Neural cell (in vitro differentiated cells): ENCODE results near the gene SS18. TPM values are rescaled to one million over a fixed set of nuclear protein-coding genes. Genes with fewer than 3 reads are reported as not detected.

Experiments used
- H2AFZ ChIP-seq: fragments of 200-600, 300-800 bp; sonication (generic), shearing (Covaris generic); 2 replicates; pipeline ENCODE4 v1.6.0; 2014; ENCODE audit warnings: low read depth, mild to moderate bottlenecking, antibody characterized with exemption, low read length, moderate library complexity
- H3F3A ChIP-seq: fragments of 200-600 bp; shearing (Covaris generic); 2 replicates; pipeline ENCODE4 v1.6.1; 2016; ENCODE audit warnings: mild to moderate bottlenecking, moderate library complexity, mixed read lengths, antibody characterized with exemption, low read length; ENCODE audit not compliant: insufficient read depth, poor library complexity, severe bottlenecking
- H3K27ac ChIP-seq: fragments of 200-600, 300-800 bp; sonication (generic), shearing (Covaris generic); 2 replicates; pipeline ENCODE4 v1.5.1; 2014; ENCODE audit warnings: mild to moderate bottlenecking, low read length, moderate library complexity
- H3K27me3 ChIP-seq: fragments of 300-800, 200-600 bp; sonication (generic), shearing (Covaris generic); 2 replicates; pipeline ENCODE4 v1.6.0; 2014; ENCODE audit warnings: mild to moderate bottlenecking, low read depth, low read length, moderate library complexity; ENCODE audit not compliant: insufficient read depth
- H3K36me3 ChIP-seq: fragments of 300-800, 200-600 bp; sonication (generic), shearing (Covaris generic); 2 replicates; pipeline ENCODE4 v1.5.1; 2014; ENCODE audit warnings: mild to moderate bottlenecking, antibody characterized with exemption, low read length, moderate library complexity; ENCODE audit not compliant: insufficient read depth
- H3K4me2 ChIP-seq: fragments of 300-800, 200-600 bp; sonication (generic), shearing (Covaris generic); 2 replicates; pipeline ENCODE4 v1.6.0; 2014; ENCODE audit warnings: mild to moderate bottlenecking, low read length
- H3K4me3 ChIP-seq: fragments of 300-800, 200-600 bp; sonication (generic), shearing (Covaris generic); 2 replicates; pipeline ENCODE4 v1.5.1; 2014; ENCODE audit warnings: mild to moderate bottlenecking, low read length, moderate library complexity
- H3K79me2 ChIP-seq: fragments of 200-600 bp; shearing (Covaris generic); replicated peaks from 2 replicates; pipeline ENCODE4 v1.6.0; 2014; ENCODE audit warnings: mild to moderate bottlenecking, low read length, moderate library complexity; ENCODE audit not compliant: insufficient read depth
- H3K9ac ChIP-seq: fragments of 300-800, 200-600 bp; sonication (generic), shearing (Covaris generic); 2 replicates; pipeline ENCODE4 v1.6.1; 2016; ENCODE audit warnings: mild to moderate bottlenecking, low read length, mixed read lengths
- H3K9me2 ChIP-seq: fragments of 200-600 bp; shearing (Covaris generic); 2 replicates; pipeline ENCODE4 v1.6.1; 2016; ENCODE audit warnings: mild to moderate bottlenecking, low read length, mixed read lengths; ENCODE audit not compliant: insufficient read depth
- H3K9me3 ChIP-seq: fragments of 200-600, 300-800 bp; sonication (generic), shearing (Covaris generic); 2 replicates; pipeline ENCODE4 v1.6.1; 2016; ENCODE audit warnings: mild to moderate bottlenecking, mixed run types, low read length, moderate library complexity, mixed read lengths
- H4K20me1 ChIP-seq: fragments of 200-600 bp; shearing (Covaris generic); 2 replicates; pipeline ENCODE4 v1.6.1; 2016; ENCODE audit warnings: mild to moderate bottlenecking, mixed run types; ENCODE audit not compliant: insufficient read depth
- CTCF ChIP-seq: fragments of 450-650 bp; IDR thresholded peaks from 2 replicates; pipeline ENCODE4 v1.5.1; 2014; ENCODE audit warnings: antibody characterized with exemption, mild to moderate bottlenecking, moderate library complexity; ENCODE audit not compliant: poor library complexity, severe bottlenecking
- EP300 ChIP-seq: fragments of 450-650 bp; conservative IDR thresholded peaks from 2 replicates; pipeline ENCODE4 v1.6.1; 2014; ENCODE audit warnings: antibody characterized with exemption, mild to moderate bottlenecking, moderate library complexity; ENCODE audit not compliant: poor library complexity, severe bottlenecking
- EZH2 ChIP-seq: fragments of 200-600, 300-800 bp; shearing (Covaris generic), sonication (generic); IDR thresholded peaks from 2 replicates; pipeline ENCODE4 v1.6.1; 2014; ENCODE audit warnings: antibody characterized with exemption, low read length, borderline replicate concordance, mild to moderate bottlenecking; ENCODE audit not compliant: insufficient read depth, poor library complexity, severe bottlenecking
- MXI1 ChIP-seq: fragments of 450-650 bp; conservative IDR thresholded peaks from 2 replicates; pipeline ENCODE4 v1.6.1; 2014; ENCODE audit warnings: antibody characterized with exemption, mild to moderate bottlenecking; ENCODE audit not compliant: poor library complexity, severe bottlenecking
- POLR2AphosphoS5 ChIP-seq: IDR thresholded peaks from 2 replicates; pipeline ENCODE4 v1.6.1; 2012
- RAD21 ChIP-seq: fragments of 450-650 bp; conservative IDR thresholded peaks from 2 replicates; pipeline ENCODE4 v1.6.1; 2014; ENCODE audit warnings: antibody characterized with exemption, mild to moderate bottlenecking, moderate library complexity
- REST ChIP-seq: IDR thresholded peaks from 2 replicates; pipeline ENCODE4 v1.6.1; 2012; ENCODE audit warnings: borderline replicate concordance
- SMC3 ChIP-seq: fragments of 450-650 bp; conservative IDR thresholded peaks from 2 replicates; pipeline ENCODE4 v1.6.1; 2014; ENCODE audit warnings: antibody characterized with exemption, mild to moderate bottlenecking, moderate library complexity; ENCODE audit not compliant: poor library complexity
- TAF1 ChIP-seq: IDR thresholded peaks from 2 replicates; pipeline ENCODE4 v1.6.1; 2012; ENCODE audit warnings: low read depth
- polyA plus RNA-seq: library from polyadenylated mRNA; depleted of rRNA; stranded (reverse); fragments of >200 nt; gene quantifications from 2 replicates; pipeline ENCODE4 v1.2.3, GENCODE V29; 2014

SS18 gene
- polyA plus RNA-seq, 1 donor from 2014 or later = 62.0 TPM

- no peak overlapping the region for H3K4me2 ChIP-seq
- no peaks in the 10 kb centered on the region for H3K36me3 ChIP-seq
- TF ChIP-seq POLR2AphosphoS5 = no peak
- TF ChIP-seq MXI1 = no peak
- TF ChIP-seq TAF1 = no peak
- TF ChIP-seq RAD21 = no peak
- no peak for TF ChIP-seq SMC3
- no peak for TF ChIP-seq EZH2
- TF ChIP-seq REST = no peak
- no peak for TF ChIP-seq EP300
- TF ChIP-seq CTCF = no peak
- H3F3A ChIP-seq = no peaks in the 10 kb centered on the region
- no peak overlapping the region for H2AFZ ChIP-seq
- no peak overlapping the region for H3K27ac ChIP-seq
- H3K9me3 ChIP-seq = no peaks in the 10 kb centered on the region
- H3K9me2 ChIP-seq = no peaks in the 10 kb centered on the region
- no peaks in the 10 kb centered on the region for H3K27me3 ChIP-seq
- no peaks in the 10 kb centered on the region for H3K79me2 ChIP-seq
- H4K20me1 ChIP-seq = no peaks in the 10 kb centered on the region
- H3K4me3 ChIP-seq = no peak overlapping the region
- no peak overlapping the region for H3K9ac ChIP-seq
Observed at GRCh38 chr18:26059357-26059756, 31.1 kb downstream of the SS18 start.

- peaks cover 3% of the 10 kb centered on the region for H3K36me3 ChIP-seq
- H2AFZ ChIP-seq = no peak overlapping the region
- no peaks in the 10 kb centered on the region for H3K27me3 ChIP-seq
- H3K27ac ChIP-seq = peak overlapping the region; percentile 27
- TF ChIP-seq CTCF (no peak), RAD21 (peak; percentile 11), POLR2AphosphoS5 (peak; percentile 12)
- H3F3A ChIP-seq = no peaks in the 10 kb centered on the region
- H3K9me3 ChIP-seq = no peaks in the 10 kb centered on the region
- H4K20me1 ChIP-seq = no peaks in the 10 kb centered on the region
- H3K9me2 ChIP-seq = no peaks in the 10 kb centered on the region
- H3K4me3 ChIP-seq = peak overlapping the region; percentile 40
- no peak overlapping the region for H3K9ac ChIP-seq
- no peaks in the 10 kb centered on the region for H3K79me2 ChIP-seq
- H3K4me2 ChIP-seq = peak overlapping the region; percentile 17
Observed at GRCh38 chr18:26057344-26057773, 33.1 kb downstream of the SS18 start.
